Stimulated activated CD4-positive, alpha-beta T cell treated with anti-CD3 and anti-CD28 coated beads, Interleukin-12 subunit alpha, Interleukin-12 subunit beta, amount 100 ng/mL, for 24 hours (primary cell): ENCODE results near the gene UFL1.

ENCODE experiments used
- DNase-seq, 2 experiments: peaks; one replicate each; pipeline ENCODE4 v3.0.0-alpha.2; 2020; ENCODE audit warnings: low read depth in 2 of 2

The UFL1 gene

DNA sequence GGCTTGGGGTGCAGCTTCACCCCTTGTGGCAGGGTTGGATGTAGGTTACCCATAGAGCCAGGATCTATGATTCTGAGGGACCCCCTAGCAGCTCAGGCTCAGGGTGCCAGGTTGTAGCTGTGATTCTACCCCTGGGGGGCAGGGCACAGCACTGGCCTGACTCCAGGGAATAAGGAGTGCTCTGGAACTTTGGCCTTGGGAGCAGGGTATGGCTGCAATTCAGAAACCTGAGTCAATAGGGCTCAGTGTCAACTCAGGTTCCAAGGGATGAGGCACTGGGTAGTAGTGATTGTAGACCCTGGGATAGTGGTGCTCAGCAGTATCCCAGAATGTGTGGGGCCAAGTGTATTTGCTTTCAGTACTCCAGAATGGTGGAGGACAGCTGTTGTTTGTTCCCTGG is 49.9 kb downstream of the UFL1 start:
- DNase-seq = no peak

DNA sequence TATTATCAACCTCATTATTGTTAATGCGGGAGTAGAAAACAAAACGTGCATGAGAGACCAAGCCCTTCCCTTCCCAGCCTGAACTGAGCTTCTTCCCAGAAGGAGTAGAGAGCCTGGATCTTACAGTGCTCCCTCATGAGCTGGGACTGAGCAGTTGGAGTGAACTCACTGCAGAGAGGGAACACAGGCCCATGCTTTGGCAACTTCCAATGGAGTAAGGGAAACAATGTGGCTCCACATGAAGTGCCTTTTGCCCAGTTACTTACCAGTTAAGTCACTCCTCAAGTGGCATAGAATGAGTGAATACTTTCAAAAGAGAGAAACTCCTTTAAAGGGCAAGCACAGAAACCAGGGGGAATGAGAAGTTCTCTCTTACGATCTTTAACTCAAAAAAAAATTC is 53.8 kb downstream of the UFL1 start:
- no peak for DNase-seq

DNA sequence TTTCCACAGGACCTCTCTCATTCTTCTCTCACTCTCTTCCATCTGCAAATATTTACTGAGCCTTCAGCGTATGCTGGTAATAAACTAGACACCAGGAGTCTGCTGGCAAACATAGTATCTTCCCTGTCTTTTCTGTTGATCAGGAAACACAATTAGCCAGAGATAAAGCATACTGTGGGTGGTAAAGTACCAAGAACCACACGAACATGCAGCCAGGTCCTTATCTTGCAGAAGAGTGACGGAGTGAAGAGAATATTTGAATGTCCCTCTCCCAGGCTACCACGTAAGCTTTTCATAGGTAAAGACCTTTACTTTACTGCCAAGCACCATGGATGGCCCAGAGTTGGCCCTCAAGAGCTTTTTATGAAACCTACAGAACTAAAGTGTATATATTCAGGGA is 54.6 kb downstream of the UFL1 start:
- DNase-seq = no peak

DNA sequence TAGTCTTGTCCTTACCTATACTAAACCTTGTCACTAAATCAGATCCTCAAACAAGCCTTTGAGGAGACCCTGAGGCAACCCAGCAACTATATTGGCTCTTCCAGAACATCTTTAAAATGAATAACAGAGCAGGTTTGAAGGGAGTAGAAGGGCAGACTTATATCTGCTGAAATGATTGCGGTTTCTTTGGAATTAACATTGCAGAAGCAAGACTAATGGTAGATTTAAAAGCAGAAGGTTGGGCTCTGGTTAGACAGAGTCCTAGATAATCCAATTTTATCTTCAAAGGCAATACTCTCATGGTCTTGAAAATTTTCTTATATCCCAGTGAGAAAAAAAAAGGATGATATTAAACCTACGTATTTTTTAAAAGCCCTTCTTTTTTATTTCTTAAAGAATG is 60.4 kb downstream of the UFL1 start:
- DNase-seq = no peak

DNA sequence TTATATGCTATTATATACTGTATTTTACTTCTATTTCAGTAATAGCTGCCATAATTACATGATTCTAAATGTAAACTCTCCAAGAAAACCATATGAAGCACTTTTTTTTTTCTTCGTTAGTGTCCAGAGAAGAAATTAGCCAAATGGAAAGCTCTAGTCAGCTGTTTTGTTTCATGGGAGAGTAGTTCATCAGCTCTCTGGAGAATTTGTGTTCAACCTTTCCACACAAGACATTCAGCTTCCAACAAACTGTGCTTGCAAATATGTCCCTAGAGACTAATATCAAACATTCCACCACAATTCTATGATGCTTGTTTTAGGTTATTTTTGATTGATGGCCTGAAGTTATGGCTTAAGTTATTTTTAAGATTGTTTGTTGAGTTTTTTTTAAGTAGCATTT is 60.8 kb downstream of the UFL1 start:
- no peak for DNase-seq

DNA sequence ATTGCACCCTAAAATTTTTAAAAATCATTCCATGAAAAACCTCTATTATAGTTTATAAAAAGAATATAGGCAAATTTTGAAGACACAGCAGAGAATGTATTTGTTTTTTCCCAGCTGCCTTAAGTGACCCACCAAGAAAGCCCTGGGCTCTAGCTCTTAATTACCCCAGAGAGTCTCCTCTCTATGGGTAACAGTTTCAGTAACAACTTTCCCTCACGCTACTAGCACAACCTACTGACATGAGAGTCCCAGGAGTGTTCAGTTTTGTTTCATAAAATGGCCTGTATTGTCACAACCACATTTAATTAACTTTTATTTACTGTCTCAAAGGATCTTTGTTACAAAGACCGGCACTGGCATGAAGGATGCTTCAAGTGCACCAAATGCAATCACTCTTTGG is 82.8 kb downstream of the UFL1 start:
- DNase-seq = no peak
